Jurkat, Clone E6-1 (cell line): Measurements from ENCODE around the gene DMWD.
"Not testable (repeated sequence)": the region's sequence is repeated elsewhere in the genome, so short reads cannot be mapped to it uniquely, and the experiment has no call there.

Experiments used
- DNase-seq: peaks from one replicate; pipeline ENCODE4 v3.0.0-alpha.2; 2011; ENCODE audit warnings: low read depth, low spot score
- H3K4me3 ChIP-seq: 2 replicates; pipeline ENCODE4 v1.5.1; 2011; ENCODE audit warnings: mild to moderate bottlenecking, low read length, control low read depth, moderate library complexity

Gene DMWD

GRCh38 chr19:45763691-45764294 lies 28.9 kb downstream of the DMWD start:
- H3K4me3 ChIP-seq = no peak overlapping the region

GRCh38 chr19:45762870-45763631 lies 29.6 kb downstream of the DMWD start:
- DNase-seq = no peak
- H3K4me3 ChIP-seq = no peak overlapping the region

More at GRCh38 chr19:45763691-45764294, 28.9 kb downstream of the DMWD start:
- DNase-seq = no peak

GRCh38 chr19:45761714-45762113 lies 30.9 kb downstream of the DMWD start:
- no peak for DNase-seq
- no peak overlapping the region for H3K4me3 ChIP-seq

- no peak overlapping the region for H3K4me3 ChIP-seq
- DNase-seq = no peak
These were observed 33.7 kb downstream of the DMWD start for GRCh38 chr19:45758921-45759320.

- no peak for DNase-seq
- no peak overlapping the region for H3K4me3 ChIP-seq
These were observed 35.0 kb downstream of the DMWD start for GRCh38 chr19:45757695-45758094.

- DNase-seq = no peak
- no peak overlapping the region for H3K4me3 ChIP-seq
These were observed 38.3 kb downstream of the DMWD start for GRCh38 chr19:45754323-45754722.

- no peak overlapping the region for H3K4me3 ChIP-seq
- no peak for DNase-seq
These were observed 39.1 kb downstream of the DMWD start for GRCh38 chr19:45753548-45753947.

- DNase-seq = no peak
- no peak overlapping the region for H3K4me3 ChIP-seq
These were observed 40.0 kb downstream of the DMWD start for GRCh38 chr19:45752639-45753038.

- DNase-seq, H3K4me3 ChIP-seq: not testable (repeated sequence)
These were observed 41.2 kb downstream of the DMWD start for GRCh38 chr19:45751483-45751882.

- no peak overlapping the region for H3K4me3 ChIP-seq
- DNase-seq = no peak
These were observed 45.1 kb downstream of the DMWD start for GRCh38 chr19:45747513-45747912.

GRCh38 chr19:45746866-45747265 lies 45.8 kb downstream of the DMWD start:
- H3K4me3 ChIP-seq = no peak overlapping the region
- no peak for DNase-seq

GRCh38 chr19:45745606-45746005 lies 47.0 kb downstream of the DMWD start:
- DNase-seq = no peak
- H3K4me3 ChIP-seq = no peak overlapping the region

GRCh38 chr19:45742969-45743368 lies 49.7 kb downstream of the DMWD start:
- no peak for DNase-seq
- H3K4me3 ChIP-seq = no peak overlapping the region

- no peak for DNase-seq
- no peak overlapping the region for H3K4me3 ChIP-seq
These were observed 52.9 kb downstream of the DMWD start for GRCh38 chr19:45739498-45740439.

- DNase-seq = no peak
- H3K4me3 ChIP-seq = no peak within 1 kb of the TSS
These were observed 59.4 kb downstream of the DMWD start, which contains the start of gene MEIOSIN for GRCh38 chr19:45733160-45733810. Gene MEIOSIN, plus strand, starts transcription at chr19:45733439. Its CDS starts 1,938 bp downstream, at chr19:45735377.
